NCI-H748 (cell line): ENCODE measurements around the gene GIMAP1.
"Not testable (repeated sequence)": the region's sequence is repeated elsewhere in the genome, so short reads cannot be mapped to it uniquely, and the experiment has no call there.

Experiments
- DNase-seq: peaks from one replicate; lab custom pipeline; 2025; ENCODE audit not compliant: unreplicated experiment; lab: John Stamatoyannopoulos, UW

The GIMAP1 gene

DNA sequence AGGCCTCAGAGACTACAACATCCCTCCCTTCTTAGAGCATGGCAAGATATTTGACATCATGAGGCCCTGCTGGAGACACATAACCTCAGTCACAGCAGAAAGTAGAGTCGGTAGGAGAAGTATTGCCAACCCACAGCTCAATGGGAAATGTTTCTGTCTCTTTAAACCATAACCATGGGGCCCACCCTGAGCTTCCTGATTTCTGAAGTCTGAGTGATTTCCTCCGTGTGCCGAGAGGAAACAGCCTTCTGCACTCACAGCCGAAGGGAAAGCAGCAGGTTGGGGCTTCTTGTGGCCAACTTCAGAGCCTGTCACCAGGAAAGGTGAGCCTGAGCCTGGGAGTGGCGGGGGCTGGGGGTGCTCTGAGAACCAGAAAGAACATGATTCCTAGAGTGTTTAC lies at the start of gene GIMAP1:
Gene GIMAP1, plus strand, starts transcription at position 246 of the 400 bp plus-strand sequence. CDS start 2,435 bp downstream, outside the sequence.
- no peak for DNase-seq

DNA sequence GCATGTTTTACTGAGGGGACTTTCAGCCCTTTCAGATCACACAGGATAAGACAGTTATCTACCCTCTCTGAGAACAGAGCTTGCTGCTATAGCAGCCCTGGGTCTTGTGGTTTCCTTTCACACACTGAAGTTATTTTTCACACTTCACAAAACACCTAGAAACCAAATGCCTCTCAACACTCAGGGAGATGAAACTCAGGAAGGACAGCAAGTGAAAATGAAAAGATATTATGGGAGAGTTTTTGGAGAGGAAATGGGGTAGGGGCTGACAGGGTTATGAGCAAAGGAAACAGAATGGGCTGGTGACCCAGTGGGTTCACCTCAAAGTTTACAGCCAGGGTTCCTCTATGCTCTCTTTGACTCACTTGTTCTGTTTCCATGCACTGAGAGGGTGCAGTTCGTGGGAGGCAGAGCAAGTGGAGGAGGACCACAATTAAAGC lies 47.9 kb upstream of the GIMAP1 start:
- DNase-seq: no peak

DNA sequence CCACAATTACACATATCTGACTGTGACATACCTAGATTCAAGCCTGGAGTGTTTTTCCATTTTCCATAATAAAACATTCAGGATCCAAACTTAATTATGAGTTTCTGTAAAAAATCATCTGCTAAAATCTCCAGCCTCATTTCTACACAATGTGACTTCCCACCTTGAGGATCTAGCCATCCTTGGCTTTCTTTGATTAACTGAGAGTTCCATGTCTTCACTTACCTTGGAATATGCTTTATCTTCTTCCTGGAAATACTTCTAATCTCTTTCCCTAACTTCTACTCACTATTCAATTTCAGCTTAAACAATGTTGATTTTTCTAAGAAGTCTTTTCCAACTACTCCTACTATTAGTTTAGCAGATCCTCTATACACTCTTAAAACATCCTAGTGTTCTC lies 47.4 kb upstream of the GIMAP1 start:
- DNase-seq: no peak

DNA sequence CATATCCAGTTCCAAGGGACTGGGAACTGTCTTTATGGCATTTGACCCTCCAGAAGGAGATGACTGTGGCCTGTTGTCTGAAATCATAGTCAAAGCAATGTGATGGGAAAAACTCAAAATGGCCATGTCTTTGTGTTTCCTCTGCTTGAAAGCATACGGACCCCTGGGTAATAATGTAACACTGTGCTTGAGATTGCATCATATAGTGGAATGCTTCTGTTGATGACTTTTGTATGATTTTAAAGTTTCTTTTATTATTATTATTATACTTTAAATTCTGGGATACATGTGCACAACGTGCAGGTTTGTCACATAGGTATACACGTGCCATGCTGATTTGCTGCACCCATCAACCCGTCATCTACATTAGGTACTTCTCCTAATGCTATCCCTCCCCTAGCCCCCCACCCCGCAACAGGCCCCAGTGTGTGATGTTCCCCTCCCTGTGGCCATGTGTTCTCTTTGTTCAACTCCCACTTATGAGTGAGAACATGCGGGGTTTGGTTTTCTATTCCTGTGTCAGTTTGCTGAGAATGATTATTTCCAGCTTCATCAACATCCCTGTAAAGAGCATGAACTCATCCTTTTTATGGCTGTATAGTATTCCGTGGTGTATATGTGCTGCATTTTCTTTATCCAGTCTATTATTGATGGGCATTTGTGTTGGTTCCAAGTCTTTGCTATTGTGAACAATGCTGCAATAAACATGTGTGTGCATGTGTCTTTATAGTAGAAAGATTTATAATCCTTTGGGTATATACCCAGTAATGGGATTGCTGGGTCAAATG lies 44.4 kb upstream of the GIMAP1 start:
- DNase-seq: not testable (repeated sequence)

DNA sequence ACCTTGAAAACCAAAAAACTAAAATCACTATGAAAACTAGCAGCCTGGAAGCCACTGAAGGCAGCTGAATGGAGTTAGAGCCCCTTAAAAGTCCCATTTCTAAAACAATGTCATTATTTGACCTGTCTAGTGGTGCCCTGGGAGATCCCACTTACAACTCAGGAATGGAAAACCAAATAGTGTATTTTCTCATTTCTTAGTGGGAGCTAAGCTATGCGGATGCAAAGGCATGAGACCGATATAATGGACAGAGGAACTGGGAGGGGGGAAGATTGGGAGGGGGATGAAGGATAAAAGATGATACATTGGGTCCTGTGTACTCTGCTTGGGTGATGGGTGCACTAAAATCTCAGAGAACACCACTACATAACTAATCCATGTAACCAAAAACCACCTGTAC lies 40.7 kb upstream of the GIMAP1 start:
- no peak for DNase-seq

DNA sequence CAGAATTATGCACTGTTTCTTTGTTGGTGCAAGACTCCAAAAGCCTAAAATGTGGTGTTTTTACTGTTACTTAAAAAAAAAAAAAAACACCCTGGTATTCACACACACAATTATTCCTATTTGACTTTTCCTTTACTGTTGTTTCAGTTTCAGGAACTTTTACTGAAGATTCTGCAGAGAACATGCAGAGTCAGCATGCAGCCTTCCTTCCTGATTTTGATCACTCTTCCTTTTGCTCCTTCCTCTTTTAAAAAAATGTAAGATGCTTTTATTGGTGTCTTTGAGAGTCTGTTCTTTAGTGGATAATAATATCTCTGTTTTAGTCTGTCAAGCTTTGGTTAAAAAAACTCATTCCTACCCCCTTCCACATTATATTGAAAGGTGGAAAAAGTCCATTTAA lies 40.1 kb upstream of the GIMAP1 start:
- not testable (repeated sequence) for DNase-seq

DNA sequence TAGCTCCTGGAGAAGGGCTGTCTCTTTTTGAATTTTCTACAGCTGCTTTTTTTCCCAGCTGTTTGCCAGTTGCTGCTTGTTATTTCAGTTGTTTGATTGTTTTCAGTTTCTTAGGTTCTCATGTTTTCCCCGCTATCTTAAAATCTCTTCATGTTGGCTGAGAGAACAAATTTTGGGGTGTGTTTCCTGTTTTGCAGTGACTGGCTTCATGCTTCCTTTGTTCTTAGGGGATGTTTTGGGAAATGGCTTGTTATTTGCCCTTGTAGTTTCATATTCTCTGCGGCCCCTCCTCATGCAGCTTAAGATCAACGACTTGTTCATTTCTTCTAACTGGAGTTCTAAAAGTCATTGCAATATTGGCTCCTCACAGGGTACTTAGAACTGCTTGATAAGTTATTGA lies 39.6 kb upstream of the GIMAP1 start:
- not testable (repeated sequence) for DNase-seq

DNA sequence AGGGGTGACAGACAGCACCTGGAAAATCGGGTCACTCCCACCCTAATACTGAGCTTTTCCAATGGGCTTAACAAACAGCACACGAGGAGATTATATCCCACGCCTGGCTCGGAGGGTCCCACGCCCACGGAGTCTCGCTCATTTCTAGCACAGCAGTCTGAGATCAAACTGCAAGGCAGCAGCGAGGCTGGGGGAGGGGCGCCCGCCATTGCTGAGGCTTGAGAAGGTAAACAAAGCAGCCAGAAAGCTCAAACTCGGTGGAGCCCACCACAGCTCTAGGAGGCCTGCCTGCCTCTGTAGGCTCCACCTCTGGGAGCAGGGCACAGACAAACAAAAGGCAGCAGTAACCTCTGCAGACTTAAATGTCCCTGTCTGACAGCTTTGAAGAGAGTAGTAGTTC lies 37.8 kb upstream of the GIMAP1 start:
- not testable (repeated sequence) for DNase-seq

DNA sequence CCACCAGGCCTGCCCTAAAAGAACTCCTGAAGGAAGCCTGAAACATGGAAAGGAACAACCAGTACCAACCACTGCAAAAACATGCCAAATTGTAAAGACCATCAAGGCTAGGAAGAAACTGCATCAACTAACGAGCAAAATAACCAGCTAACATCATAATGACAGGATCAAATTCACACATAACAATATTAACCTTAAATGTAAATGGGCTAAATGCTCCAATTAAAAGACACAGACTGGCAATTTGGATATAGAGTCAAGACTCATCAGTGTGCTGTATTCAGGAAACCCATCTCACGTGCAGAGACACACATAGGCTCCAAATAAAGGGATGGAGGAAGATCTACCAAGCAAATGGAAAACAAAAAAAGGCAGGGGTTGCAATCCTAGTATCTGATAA lies 36.0 kb upstream of the GIMAP1 start:
- DNase-seq: not testable (repeated sequence)

DNA sequence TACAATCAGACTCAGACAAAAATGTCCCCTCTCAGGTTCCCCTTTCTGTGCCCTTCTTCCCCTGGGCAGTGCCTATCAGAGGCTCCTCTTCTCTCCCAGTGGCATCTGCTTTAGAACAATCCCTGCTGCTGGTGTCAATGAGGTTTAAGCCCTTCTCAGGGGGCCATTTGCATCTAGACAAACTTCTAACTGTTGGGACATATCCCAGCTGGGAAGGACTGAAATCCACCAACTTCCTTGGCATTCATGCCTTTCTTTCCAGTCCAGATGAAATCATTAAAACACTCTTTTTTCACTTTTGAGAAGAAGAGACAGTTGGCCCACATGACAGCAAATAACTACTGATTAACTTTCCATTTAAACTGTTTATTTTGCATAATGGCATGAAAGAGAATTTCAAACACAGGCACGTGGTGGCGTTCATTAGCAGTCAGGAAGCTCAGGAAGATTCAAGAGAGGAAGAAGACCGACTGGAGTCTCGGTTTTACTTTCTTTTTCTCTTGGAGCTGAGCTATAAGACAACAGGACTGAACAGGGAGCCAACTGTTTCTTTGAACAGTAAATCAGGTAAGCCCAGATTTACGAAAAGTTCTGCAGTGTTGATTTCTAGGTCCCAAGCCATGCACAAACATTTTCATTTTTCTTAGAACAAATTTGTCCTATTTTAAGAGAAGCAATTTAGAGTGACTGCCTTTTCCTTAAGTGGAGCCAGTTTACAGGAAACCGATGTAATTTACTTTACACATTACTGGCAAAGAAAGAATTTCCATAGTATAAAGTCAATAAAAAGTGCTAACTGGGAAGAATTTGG lies 31.0 kb upstream of the GIMAP1 start, which contains the start of gene GIMAP2:
Gene GIMAP2, plus strand, starts transcription at position 488 of the 811 bp plus-strand sequence. CDS start 1,354 bp downstream, outside the sequence.
- no peak for DNase-seq

DNA sequence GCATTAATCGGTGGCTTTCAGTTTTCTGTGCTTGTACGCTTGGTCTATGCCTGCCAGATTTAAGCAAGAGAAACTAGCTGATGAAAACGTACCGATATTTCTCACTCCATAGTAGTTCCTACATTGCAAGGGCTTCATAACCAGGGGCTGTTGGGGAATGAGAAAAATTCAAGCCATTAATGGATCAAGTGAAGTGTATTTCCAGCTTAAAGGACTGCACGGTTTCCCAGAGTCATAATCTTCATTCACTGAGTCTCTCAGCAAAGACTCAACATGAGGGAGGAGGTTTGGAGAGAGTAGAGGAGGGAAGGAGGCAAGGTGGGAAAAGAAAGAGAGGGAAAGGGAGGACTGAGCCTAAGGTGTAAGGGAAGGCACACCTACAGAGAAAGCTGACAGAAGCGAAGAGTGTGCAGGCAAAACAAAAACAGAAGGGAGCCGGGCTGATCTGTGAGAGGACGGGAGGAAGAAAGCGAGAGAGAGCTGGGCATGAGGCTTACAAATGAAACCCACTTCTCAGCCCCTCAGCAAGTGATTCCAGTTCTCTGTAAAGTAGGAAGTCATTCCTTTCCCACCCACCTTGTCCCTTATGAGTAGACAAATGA lies 30.3 kb upstream of the GIMAP1 start:
- no peak for DNase-seq

DNA sequence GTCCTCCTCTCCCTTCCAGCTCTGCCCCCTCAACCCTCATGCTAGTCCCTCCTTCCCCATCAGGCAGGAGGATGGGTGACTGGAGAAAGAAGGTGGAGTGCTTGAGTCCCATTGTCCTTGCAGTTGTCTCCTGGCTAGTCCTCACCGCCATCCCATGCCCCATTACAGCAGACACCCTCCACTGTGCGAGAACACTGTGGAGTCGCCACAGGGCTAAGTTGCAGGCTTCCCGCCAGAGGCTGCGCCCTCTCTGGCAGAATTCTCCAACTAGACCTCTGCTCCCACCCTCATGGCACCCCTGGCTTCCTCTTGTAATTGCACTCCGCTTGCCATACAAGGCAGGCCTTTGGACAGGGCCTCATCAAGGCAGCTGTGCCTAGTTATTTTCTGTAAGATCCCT lies 27.8 kb upstream of the GIMAP1 start:
- no peak for DNase-seq

DNA sequence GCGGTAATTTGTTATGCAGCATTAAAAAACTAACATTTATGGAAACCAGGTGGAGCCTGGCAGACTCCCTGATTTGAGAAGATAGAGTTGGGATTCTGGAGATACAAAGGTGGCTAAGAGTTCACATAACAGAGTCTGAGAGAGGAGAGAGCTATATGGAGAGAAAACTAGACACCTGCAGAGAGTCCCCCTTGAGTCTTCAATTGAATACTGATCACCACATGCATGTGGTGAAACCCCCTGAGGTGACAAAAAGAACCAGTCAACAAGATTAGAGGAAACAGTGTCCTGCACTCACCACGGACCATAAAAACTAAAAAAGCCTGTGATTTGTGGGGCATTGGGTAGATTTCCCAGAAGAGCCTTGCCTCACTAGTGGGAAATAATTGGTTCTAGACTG lies 20.8 kb upstream of the GIMAP1 start:
- no peak for DNase-seq

DNA sequence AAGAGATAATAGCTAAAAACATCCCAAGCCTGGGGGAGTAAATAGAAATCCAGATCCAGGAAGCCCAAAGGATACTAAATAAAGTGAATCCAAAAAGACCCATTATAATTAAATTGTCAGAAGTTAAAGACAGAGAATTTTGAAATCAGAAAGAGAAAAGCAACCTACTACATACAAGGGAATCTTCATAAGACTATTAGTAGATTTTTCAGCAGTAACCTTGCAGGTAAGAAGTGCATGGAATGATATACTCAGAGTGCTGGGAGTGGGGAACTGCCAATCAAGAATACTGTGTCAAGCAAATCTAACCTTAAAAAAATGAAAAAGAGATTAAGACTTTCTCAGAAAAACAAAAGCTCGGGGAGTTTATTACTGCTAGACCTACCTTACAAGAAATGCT lies 13.2 kb upstream of the GIMAP1 start:
- no peak for DNase-seq

DNA sequence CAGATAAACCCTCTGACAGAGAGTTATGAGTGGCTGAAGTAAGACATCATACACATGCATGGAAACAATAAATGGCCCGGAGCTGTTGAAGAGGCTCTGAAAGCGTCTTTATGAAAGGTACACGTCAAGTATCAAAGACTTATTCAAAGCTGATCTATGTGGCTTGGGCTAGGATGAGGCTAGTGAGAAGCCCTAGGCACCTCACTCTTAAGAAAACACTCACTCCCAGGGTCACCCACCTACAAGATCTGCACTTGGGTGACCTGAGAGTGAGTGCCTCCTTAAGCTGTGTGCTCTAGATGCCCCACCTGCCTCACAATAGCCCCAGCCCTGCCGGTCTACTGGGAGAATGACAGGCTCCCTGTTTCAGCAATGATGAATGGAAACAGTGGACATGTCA lies 1.1 kb upstream of the GIMAP1 start:
- no peak for DNase-seq

DNA sequence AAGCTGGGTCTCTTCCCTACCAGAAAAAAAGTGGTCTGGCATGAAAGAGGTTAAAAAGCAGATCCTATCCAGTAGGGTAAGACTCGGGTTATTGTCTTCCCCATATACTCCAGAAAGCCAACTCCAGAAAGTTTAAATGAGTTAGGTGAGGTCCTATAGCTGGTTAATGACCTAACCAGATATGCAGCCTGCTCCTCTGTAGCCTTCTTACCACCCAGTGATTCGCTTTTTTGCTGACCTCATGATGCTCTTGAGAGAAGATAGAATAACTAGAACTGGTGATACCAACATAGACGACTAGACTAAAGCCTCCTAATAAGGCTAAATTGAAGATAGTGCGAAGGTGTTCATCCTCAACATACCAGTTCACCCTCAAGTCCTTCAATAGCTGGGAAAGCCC lies 675 bp upstream of the GIMAP1 start:
- no peak for DNase-seq

DNA sequence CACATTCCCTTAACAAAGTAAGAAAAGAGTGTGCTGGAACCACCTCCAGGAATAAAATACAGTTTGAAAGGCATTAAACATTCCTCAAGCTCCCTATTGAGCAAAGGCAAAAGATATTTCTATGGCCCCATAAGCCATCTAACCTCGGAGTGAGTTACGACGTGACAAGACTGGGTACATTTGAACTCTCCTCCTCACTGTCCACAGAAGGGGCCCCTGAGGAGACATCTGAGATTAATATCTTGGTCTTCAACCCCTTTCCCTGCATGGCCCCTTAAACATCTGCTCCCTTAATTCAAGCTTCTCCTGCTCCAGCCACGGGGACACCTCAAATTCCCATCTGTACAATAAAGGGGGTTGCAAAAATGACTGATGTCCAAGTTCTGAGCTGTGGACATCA lies 526 bp downstream of the GIMAP1 start:
- no peak for DNase-seq

DNA sequence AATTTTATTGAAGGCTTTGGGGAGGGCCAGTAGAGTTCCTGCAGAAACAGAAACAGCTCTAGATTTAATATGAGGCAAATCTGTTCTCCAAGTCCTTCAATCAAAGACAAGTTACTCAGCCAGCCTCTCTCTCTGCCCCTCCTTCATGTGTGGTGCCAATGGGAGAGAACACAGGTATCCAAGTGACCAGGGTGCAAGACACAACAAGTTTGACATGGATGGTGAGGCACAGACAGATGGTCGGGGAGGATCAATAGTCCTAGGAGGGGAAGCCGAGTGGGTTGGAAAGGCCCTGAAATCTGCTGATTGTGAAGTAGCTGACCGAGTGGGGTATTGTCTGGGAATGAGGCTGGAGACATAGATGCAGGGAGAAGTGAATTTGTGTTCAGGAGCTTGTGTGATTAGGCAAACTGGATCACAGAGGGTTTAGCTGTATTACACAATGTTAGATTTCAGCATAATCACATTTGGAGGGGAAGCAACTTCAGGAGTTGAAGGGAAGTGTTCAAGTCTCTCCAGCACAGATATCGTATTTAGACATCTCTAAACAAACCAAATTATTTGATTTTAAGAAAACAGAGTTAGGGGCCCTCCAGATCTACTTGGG lies 1.5 kb downstream of the GIMAP1 start:
- no peak for DNase-seq

DNA sequence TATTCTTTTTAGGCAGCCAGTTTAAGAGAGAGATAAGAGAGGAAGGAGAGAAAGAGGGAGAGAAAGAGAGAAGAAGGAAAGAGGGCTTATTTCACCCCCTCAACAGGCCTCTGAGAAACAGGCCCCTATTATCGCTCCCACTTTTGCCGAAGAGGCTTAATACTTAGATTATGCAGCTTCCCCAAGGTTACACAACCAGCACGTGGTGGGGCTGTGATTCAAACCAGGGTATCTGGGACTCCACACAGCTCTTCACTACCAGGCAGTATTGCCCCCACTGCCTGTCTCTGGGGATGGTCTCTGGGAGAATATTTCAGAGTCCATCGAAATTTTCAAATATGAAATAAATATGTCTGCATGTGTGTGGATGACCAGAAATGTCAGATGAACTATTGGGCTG lies 3.0 kb downstream of the GIMAP1 start:
- no peak for DNase-seq

DNA sequence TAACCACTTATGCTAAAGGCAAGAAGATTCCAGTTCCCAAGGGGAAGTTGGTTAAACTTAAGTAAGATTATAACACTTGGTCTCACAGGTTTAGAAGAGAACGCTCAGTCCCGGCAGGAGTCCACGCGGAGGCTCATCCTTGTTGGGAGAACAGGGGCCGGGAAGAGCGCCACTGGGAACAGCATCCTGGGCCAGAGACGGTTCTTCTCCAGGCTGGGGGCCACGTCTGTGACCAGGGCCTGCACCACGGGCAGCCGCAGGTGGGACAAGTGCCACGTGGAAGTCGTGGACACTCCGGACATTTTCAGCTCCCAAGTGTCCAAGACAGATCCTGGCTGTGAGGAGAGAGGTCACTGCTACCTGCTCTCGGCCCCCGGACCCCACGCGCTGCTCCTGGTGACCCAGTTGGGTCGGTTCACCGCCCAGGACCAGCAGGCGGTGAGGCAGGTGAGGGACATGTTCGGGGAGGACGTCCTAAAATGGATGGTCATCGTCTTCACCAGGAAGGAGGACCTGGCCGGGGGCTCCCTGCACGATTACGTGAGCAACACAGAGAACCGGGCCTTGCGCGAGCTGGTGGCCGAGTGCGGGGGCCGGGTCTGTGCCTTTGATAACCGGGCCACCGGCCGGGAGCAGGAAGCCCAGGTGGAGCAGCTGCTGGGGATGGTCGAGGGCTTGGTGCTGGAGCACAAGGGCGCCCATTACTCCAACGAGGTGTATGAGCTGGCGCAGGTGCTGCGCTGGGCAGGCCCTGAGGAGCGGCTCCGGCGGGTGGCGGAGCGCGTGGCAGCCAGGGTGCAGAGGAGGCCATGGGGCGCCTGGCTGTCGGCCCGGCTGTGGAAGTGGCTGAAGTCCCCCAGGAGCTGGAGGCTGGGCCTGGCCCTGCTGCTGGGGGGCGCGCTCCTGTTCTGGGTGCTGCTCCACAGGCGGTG lies 3.8 kb downstream of the GIMAP1 start:
- no peak for DNase-seq
